NT2/D1 (cell line): Measurements from ENCODE around the gene ABTB2.

Experiments used
- DNase-seq: peaks from one replicate; pipeline ENCODE4 v3.0.0-alpha.2; 2011; ENCODE audit warnings: low read depth, low spot score
- H3K27me3 ChIP-seq: 2 replicates; pipeline ENCODE4 v1.6.0; 2011; ENCODE audit warnings: mild to moderate bottlenecking; ENCODE audit not compliant: insufficient read length, insufficient read depth
- H3K36me3 ChIP-seq: 2 replicates; pipeline ENCODE4 v1.6.1; 2011; ENCODE audit warnings: mild to moderate bottlenecking, low read length, mixed read lengths; ENCODE audit not compliant: insufficient read depth, insufficient read length
- H3K4me1 ChIP-seq: 2 replicates; pipeline ENCODE4 v1.5.1; 2011; ENCODE audit not compliant: insufficient read depth, insufficient read length
- H3K4me3 ChIP-seq: 2 replicates; pipeline ENCODE4 v1.5.1; 2011; ENCODE audit warnings: low read depth; ENCODE audit not compliant: insufficient read length
- H3K9ac ChIP-seq: 2 replicates; pipeline ENCODE4 v1.6.0; 2011; ENCODE audit warnings: low read depth; ENCODE audit not compliant: insufficient read length
- H3K9me3 ChIP-seq: 2 replicates; pipeline ENCODE4 v1.5.1; 2011; ENCODE audit warnings: mild to moderate bottlenecking, low read length; ENCODE audit not compliant: insufficient read depth
- SUZ12 ChIP-seq: IDR thresholded peaks from 2 replicates; pipeline ENCODE4 v1.6.1; 2011; ENCODE audit not compliant: insufficient read length, insufficient read depth; ENCODE audit errors: extremely low read depth
- YY1 ChIP-seq: IDR thresholded peaks from 2 replicates; pipeline ENCODE4 v1.6.1; 2011; ENCODE audit not compliant: insufficient read length, insufficient read depth
- ZNF274 ChIP-seq: IDR thresholded peaks from 2 replicates; pipeline ENCODE4 v1.6.1; 2011; ENCODE audit warnings: mild to moderate bottlenecking, low read depth, low read length

ABTB2 gene

DNA sequence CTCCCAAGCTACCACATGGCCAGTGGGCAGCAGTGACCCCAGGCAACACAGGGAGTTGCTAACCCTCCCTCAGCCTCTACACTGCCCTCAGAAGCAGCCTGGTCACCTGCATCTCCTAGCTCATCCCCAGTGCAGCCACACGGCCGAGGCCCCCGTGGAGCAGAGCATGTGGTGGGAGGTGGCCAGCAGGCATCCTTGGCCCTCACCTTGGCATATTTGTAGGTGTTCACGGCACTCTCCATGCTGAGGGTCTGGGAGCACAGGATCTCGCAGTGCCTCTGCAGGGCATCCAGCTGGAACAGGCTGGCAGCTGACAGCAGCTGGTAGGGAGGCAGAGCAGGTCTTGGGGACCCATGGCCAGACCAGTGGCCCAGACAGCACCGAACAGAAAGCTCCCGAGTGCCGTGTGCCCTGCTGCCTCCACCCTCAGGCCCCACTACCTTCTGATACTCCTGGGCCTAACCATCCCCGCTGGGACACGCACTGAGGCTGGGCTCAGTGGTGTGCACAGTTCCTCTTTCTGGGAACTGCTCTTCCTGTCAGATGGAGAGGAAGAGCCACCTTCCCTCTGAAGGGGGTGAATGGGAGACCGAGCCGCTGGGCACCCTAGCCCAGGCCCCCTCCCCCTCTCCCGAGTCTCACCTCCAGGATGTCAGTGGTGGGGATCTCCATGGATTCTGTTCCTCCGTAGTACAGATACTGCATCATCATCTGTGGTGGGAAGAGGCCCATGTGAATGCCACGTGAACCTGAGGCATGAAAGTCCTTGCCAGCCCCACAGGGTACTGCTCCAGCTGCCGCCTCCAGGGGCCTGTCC, 203.5 kb downstream of the ABTB2 start:
- Histone ChIP-seq H3K9me3 (no peaks in the 10 kb centered on the region), H3K4me1 (peaks cover 2% of the 10 kb centered on the region), H3K9ac (no peak overlapping the region), H3K4me3 (no peak overlapping the region), H3K27me3 (no peaks in the 10 kb centered on the region), H3K36me3 (peaks cover 85% of the 10 kb centered on the region)
- DNase-seq: no peak
- TF ChIP-seq SUZ12 (no peak), YY1 (no peak), ZNF274 (no peak)

DNA sequence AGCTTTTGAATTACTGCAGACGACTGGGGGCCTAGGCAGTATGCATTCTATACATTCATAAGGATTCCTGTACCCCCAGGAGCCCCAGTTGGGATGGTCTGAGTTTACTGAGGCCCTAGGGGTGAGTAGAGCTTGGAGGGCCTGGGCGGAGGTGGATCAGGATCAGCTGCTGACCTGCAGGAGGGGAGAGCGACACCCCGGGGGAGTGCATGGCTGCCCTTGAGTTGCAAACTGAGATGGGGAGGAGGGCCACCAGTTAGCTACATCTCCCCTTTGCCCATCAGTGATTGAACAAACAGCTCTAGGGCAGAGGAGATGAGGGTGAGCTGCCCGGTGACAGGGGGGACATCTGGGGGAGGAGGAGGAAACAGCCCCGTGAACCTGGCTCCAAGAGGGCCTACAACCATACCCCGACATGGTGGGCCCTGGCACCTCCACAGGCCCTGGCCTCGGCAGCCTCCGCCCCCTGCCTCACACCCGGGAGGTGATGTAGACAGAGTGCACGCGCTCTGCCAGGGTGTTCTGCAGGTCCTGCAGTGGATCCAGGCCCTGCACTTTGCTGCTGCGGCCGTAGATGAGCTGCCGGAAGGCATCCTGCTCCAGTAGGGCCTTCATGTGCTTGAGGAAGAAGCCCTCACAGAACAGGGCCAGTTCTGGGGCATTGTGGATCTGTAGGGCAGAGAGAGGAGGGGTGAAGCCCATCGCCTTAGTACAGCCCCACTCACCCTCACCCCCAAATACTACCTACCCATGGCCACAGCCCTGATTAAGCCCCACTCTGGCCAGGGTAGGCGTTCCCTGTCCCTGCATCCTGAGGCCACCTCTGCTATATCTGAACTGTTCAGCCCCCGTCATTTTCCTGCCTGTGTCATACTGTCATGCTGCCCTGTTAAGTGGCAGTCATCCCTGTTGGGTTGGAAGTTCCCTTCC, 205.6 kb downstream of the ABTB2 start:
- Histone ChIP-seq H3K27me3 (no peaks in the 10 kb centered on the region), H3K4me1 (peaks cover 2% of the 10 kb centered on the region), H3K9me3 (no peaks in the 10 kb centered on the region), H3K4me3 (no peak overlapping the region), H3K9ac (no peak overlapping the region), H3K36me3 (peaks cover 88% of the 10 kb centered on the region)
- TF ChIP-seq YY1 (no peak), ZNF274 (no peak), SUZ12 (no peak)
- no peak for DNase-seq

DNA sequence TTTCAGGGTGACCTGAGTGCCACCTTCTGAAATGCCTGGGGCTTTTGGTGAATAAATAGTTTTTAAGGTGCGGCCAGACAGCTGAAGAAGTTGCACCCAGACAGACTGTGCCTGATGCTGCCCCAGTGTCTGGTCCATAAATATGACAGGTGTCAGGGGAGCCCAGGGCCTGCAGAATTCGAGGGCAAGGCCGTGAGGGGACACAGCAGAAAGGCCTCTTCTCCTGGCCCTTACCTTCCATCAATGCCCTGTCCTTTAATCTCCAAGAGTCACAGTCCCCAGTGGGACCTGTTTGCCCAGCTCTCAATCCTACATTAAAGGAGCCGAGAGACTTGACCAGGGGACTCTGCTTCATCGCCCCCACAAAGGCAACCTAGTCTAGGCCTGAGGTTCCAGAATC, 206.6 kb downstream of the ABTB2 start:
- TF ChIP-seq YY1 (no peak), ZNF274 (no peak), SUZ12 (no peak)
- Histone ChIP-seq H3K27me3 (no peaks in the 10 kb centered on the region), H3K9ac (no peak overlapping the region), H3K4me3 (no peak overlapping the region), H3K9me3 (no peaks in the 10 kb centered on the region), H3K36me3 (peaks cover 94% of the 10 kb centered on the region), H3K4me1 (peaks cover 2% of the 10 kb centered on the region)
- no peak for DNase-seq

DNA sequence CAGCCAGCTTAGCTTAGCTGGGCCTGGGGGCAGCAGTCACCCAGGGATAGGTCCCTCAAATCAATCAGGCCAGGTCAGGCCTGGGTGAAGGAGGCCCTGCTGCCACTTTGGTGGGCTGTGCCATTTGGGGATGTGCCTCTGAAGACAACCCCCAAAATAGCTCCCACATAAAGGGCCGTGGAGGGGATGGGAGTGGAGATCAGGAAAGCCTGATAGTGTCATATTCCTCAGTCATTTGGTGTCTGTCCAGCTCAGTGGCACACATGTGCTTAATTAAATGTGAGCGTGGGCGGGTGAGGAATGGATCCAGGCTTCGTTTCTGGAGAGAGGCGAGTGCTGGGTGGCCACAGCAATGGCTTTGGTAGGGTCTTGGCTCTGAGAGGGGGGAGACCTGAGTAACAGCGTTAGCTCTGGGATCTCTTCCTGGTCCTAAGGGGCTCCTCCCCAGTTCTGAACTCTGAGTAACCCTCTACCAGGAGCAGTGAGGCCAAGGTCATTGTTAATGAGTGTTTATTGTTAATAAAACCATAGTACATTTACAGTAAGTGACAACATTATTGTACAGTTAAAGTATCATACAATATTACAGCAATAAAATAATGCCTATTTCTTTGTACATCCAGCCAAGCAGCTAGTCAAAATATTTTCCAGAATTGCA, 207.2 kb downstream of the ABTB2 start:
- H3K36me3 ChIP-seq: peaks cover 95% of the 10 kb centered on the region
- no peak for DNase-seq
- no peak overlapping the region for H3K9ac ChIP-seq
- H3K4me3 ChIP-seq: no peak overlapping the region
- no peaks in the 10 kb centered on the region for H3K9me3 ChIP-seq
- H3K27me3 ChIP-seq: no peaks in the 10 kb centered on the region
- H3K4me1 ChIP-seq: no peaks in the 10 kb centered on the region
- TF ChIP-seq SUZ12 (no peak), ZNF274 (no peak), YY1 (no peak)

DNA sequence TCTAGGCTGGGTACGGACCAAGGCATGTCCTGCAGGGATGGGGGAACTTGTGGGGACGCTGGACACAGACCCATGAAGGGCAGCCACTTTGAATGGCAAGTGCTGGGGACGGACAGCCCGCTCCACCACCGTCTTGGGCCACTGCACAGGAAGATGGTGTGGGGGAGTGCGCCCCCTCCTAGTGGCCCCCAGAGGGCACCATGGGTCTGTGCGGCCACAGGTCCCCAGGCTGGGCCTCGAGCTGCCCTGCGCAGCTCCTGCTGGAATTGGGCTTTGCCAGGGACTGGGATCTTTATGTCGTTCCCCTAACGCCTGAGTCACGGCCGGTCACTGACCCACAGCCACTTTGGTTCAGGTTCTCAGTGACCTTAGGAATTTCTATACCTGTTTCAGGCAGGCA, 208.0 kb downstream of the ABTB2 start:
- Histone ChIP-seq H3K36me3 (peaks cover 95% of the 10 kb centered on the region), H3K27me3 (no peaks in the 10 kb centered on the region), H3K4me3 (no peak overlapping the region), H3K9ac (no peak overlapping the region), H3K9me3 (no peaks in the 10 kb centered on the region), H3K4me1 (no peaks in the 10 kb centered on the region)
- TF ChIP-seq SUZ12: no peak
- no peak for TF ChIP-seq ZNF274
- no peak for TF ChIP-seq YY1
- no peak for DNase-seq

DNA sequence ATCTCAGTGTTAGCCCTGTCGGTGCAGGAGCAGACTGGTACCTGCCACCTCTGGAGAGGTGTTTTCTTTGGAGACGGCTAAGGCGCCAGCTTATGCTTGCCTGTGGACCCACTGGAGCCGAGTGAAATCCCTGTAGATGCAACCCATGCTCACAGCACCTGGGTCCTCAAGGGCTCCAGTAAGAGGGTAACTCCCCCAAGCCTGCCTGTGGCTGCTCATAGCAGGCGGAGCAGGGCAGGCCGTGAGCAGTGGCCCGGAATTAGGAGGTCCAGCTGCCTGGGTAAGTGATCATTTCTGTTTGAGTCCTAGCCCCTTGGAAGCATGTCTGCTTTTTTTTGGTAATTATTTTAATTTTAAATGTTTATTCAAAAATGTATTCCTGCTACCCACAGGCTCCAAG, 208.5 kb downstream of the ABTB2 start:
- Histone ChIP-seq H3K4me3 (no peak overlapping the region), H3K9ac (no peak overlapping the region), H3K9me3 (no peaks in the 10 kb centered on the region), H3K4me1 (no peaks in the 10 kb centered on the region), H3K36me3 (peaks cover 96% of the 10 kb centered on the region), H3K27me3 (no peaks in the 10 kb centered on the region)
- DNase-seq: no peak
- no peak for TF ChIP-seq YY1
- TF ChIP-seq SUZ12: no peak
- no peak for TF ChIP-seq ZNF274
